Ishikawa (cell line): Measurements from ENCODE around the gene PCDHGA1.

Source experiments
- CEBPB ChIP-seq: IDR thresholded peaks from 2 replicates; pipeline ENCODE4 v1.6.1; 2012
- EP300 ChIP-seq: IDR thresholded peaks from 2 replicates; pipeline ENCODE4 v1.6.1; 2012; ENCODE audit warnings: borderline replicate concordance
- RAD21 ChIP-seq: IDR thresholded peaks from 2 replicates; pipeline ENCODE4 v1.6.1; 2012; ENCODE audit warnings: low read depth
- TAF1 ChIP-seq: IDR thresholded peaks from 2 replicates; pipeline ENCODE4 v1.6.1; 2012; ENCODE audit warnings: low read depth, mild to moderate bottlenecking
- TEAD4 ChIP-seq: IDR thresholded peaks from 2 replicates; pipeline ENCODE4 v1.6.1; 2012
- USF1 ChIP-seq: IDR thresholded peaks from 2 replicates; pipeline ENCODE4 v1.6.1; 2012
- ZBTB7A ChIP-seq: IDR thresholded peaks from 2 replicates; pipeline ENCODE4 v1.6.1; 2012; ENCODE audit warnings: low read depth

GRCh38 chr5:141403387-141403786 lies 73.1 kb downstream of the PCDHGA1 start:
- TF ChIP-seq ZBTB7A (no peak), CEBPB (no peak), EP300 (no peak), TAF1 (no peak), TEAD4 (no peak), USF1 (no peak), RAD21 (no peak)
